HG03432 (cell line): ENCODE measurements around the gene UBP1.
"Not testable (repeated sequence)": the region's sequence is repeated elsewhere in the genome, so short reads cannot be mapped to it uniquely, and the experiment has no call there.

Experiments used
- ATAC-seq: cut with Tn5 transposase; IDR thresholded peaks from one replicate; pipeline ENCODE4 v1.9.1; 2021; ENCODE audit warnings: mild to moderate bottlenecking, moderate library complexity; ENCODE audit not compliant: unreplicated experiment

Gene UBP1

GRCh38 chr3:33338936-33339465 is 101.2 kb downstream of the UBP1 start:
- ATAC-seq: not testable (repeated sequence)
